Suppressor macrophage treated with lipopolysaccharide for 1 hour (primary cell): ENCODE results near the gene LGALS1.
"Not testable (repeated sequence)": the region's sequence is repeated elsewhere in the genome, so short reads cannot be mapped to it uniquely, and the experiment has no call there.

ENCODE experiments used
- DNase-seq, 3 donors: peaks; one replicate each; pipeline ENCODE4 v3.0.0-alpha.2; 2020 to 2022

Gene LGALS1

GRCh38 chr22:37690901-37691504 lies 15.6 kb downstream of the LGALS1 start:
- DNase-seq = no peak

GRCh38 chr22:37692627-37693285 lies 17.3 kb downstream of the LGALS1 start:
- no peak for DNase-seq

GRCh38 chr22:37694131-37694530 lies 18.7 kb downstream of the LGALS1 start:
- not testable (repeated sequence) for DNase-seq

- not testable (repeated sequence) for DNase-seq
These were observed 20.8 kb downstream of the LGALS1 start for GRCh38 chr22:37696260-37696656.

- peak; percentile 91 to 95 (median 92) for DNase-seq
These were observed 21.5 kb downstream of the LGALS1 start, which contains the start of gene TRIOBP for GRCh38 chr22:37696657-37697537. TSS of gene TRIOBP (plus strand) at chr22:37697048. CDS start at chr22:37701366, 4,318 bp downstream.

GRCh38 chr22:37697538-37697835 lies 22.1 kb downstream of the LGALS1 start:
- DNase-seq = no peak

- peak; percentile 77 to 84 (median 84) for DNase-seq
These were observed 25.8 kb downstream of the LGALS1 start for GRCh38 chr22:37701141-37701786.

- DNase-seq = no peak
These were observed 28.5 kb downstream of the LGALS1 start for GRCh38 chr22:37703906-37704305.

GRCh38 chr22:37704645-37705044 lies 29.2 kb downstream of the LGALS1 start:
- no peak for DNase-seq

- DNase-seq = no peak
These were observed 29.8 kb downstream of the LGALS1 start for GRCh38 chr22:37705205-37705604.

GRCh38 chr22:37708580-37709444 lies 33.4 kb downstream of the LGALS1 start:
- DNase-seq = peak; percentile 58 to 75 (median 62)

GRCh38 chr22:37709445-37709765 lies 34.0 kb downstream of the LGALS1 start:
- DNase-seq = no peak

GRCh38 chr22:37710675-37711074 lies 35.2 kb downstream of the LGALS1 start:
- DNase-seq = no peak

GRCh38 chr22:37711490-37711889 lies 36.1 kb downstream of the LGALS1 start:
- DNase-seq = no peak

- no peak for DNase-seq
These were observed 38.3 kb downstream of the LGALS1 start for GRCh38 chr22:37713761-37714160.

GRCh38 chr22:37714634-37715033 lies 39.2 kb downstream of the LGALS1 start:
- no peak for DNase-seq

- DNase-seq = no peak
These were observed 40.3 kb downstream of the LGALS1 start for GRCh38 chr22:37715760-37716159.

- DNase-seq = no peak
These were observed 41.3 kb downstream of the LGALS1 start for GRCh38 chr22:37716708-37717107.

- DNase-seq = not testable (repeated sequence)
These were observed 41.8 kb downstream of the LGALS1 start for GRCh38 chr22:37717235-37717634.

- not testable (repeated sequence) for DNase-seq
These were observed 42.4 kb downstream of the LGALS1 start for GRCh38 chr22:37717746-37718305.

- no peak for DNase-seq
These were observed 50.3 kb downstream of the LGALS1 start for GRCh38 chr22:37725551-37726240.
